HUES6 (cell line): Measurements from ENCODE around the gene SELENOW.
A peak's percentile ranks its signal among the peaks of the same experiment; 100 is the strongest.
"Not testable (repeated sequence)": the region's sequence is repeated elsewhere in the genome, so short reads cannot be mapped to it uniquely, and the experiment has no call there.

Experiments used
- H3K27ac ChIP-seq: 2 replicates; pipeline ENCODE4 v1.7.0; 2013; ENCODE audit warnings: low read depth, mild to moderate bottlenecking, low read length, inconsistent platforms
- H3K27me3 ChIP-seq: 2 replicates; pipeline ENCODE4 v1.6.1; 2013; ENCODE audit warnings: low read length; ENCODE audit not compliant: control insufficient read depth, insufficient read depth
- H3K36me3 ChIP-seq: 2 replicates; pipeline ENCODE4 v1.6.1; 2013; ENCODE audit warnings: low read length; ENCODE audit not compliant: control insufficient read depth, insufficient read depth
- H3K4me1 ChIP-seq: 2 replicates; pipeline ENCODE4 v1.6.1; 2013; ENCODE audit warnings: low read length; ENCODE audit not compliant: control insufficient read depth, insufficient read depth
- H3K4me3 ChIP-seq: 2 replicates; pipeline ENCODE4 v1.5.1; 2013; ENCODE audit warnings: low read depth, low read length
- H3K9ac ChIP-seq: one replicate; pipeline ENCODE4 v1.6.1; 2013; ENCODE audit warnings: mild to moderate bottlenecking, low read length
- H3K9me3 ChIP-seq: 2 replicates; pipeline ENCODE4 v1.6.1; 2013; ENCODE audit warnings: low read depth, low read length; ENCODE audit not compliant: control insufficient read depth, insufficient read depth

The SELENOW gene

GRCh38 chr19:47804451-47804850 is 25.9 kb downstream of the SELENOW start, which contains the start of gene TPRX1:
Gene TPRX1, minus strand, starts transcription at chr19:47804551. Its CDS starts 12 bp downstream, at chr19:47804539.
- H3K9ac ChIP-seq, H3K27ac ChIP-seq, H3K4me1 ChIP-seq, H3K4me3 ChIP-seq, H3K27me3 ChIP-seq, H3K9me3 ChIP-seq, H3K36me3 ChIP-seq: not testable (repeated sequence)

GRCh38 chr19:47805313-47805712 is 26.8 kb downstream of the SELENOW start:
- Histone ChIP-seq H3K27me3 (no peaks in the 10 kb centered on the region), H3K4me3 (no peak overlapping the region), H3K27ac (no peak overlapping the region), H3K9ac (no peak overlapping the region), H3K9me3 (0 out of 2 replicates have a peak, but pooled peaks cover 3% of the 10 kb centered on the region), H3K4me1 (no peaks in the 10 kb centered on the region), H3K36me3 (no peaks in the 10 kb centered on the region)

GRCh38 chr19:47806435-47806834 is 27.9 kb downstream of the SELENOW start:
- no peaks in the 10 kb centered on the region for H3K27me3 ChIP-seq
- no peak overlapping the region for H3K4me3 ChIP-seq
- H3K4me1 ChIP-seq: no peaks in the 10 kb centered on the region

GRCh38 chr19:47813304-47813994 is 34.9 kb downstream of the SELENOW start:
- H3K4me3 ChIP-seq: no peak overlapping the region
- H3K9me3 ChIP-seq: no peaks in the 10 kb centered on the region
- no peak overlapping the region for H3K9ac ChIP-seq
- no peak overlapping the region for H3K27ac ChIP-seq
- H3K4me1 ChIP-seq: peaks cover 7% of the 10 kb centered on the region; the same call in 1 of the 2 replicates
- H3K27me3 ChIP-seq: no peaks in the 10 kb centered on the region
- no peaks in the 10 kb centered on the region for H3K36me3 ChIP-seq

More at GRCh38 chr19:47806435-47806834, 27.9 kb downstream of the SELENOW start:
- no peak overlapping the region for H3K27ac ChIP-seq
- no peaks in the 10 kb centered on the region for H3K36me3 ChIP-seq
- H3K9ac ChIP-seq: no peak overlapping the region
- H3K9me3 ChIP-seq: no peaks in the 10 kb centered on the region

GRCh38 chr19:47813995-47814328 is 35.5 kb downstream of the SELENOW start:
- no peak overlapping the region for H3K27ac ChIP-seq
- H3K9ac ChIP-seq: no peak overlapping the region
- H3K27me3 ChIP-seq: no peaks in the 10 kb centered on the region
- H3K36me3 ChIP-seq: no peaks in the 10 kb centered on the region
- H3K9me3 ChIP-seq: no peaks in the 10 kb centered on the region
- H3K4me1 ChIP-seq: peaks cover 7% of the 10 kb centered on the region; the same call in 1 of the 2 replicates
- H3K4me3 ChIP-seq: no peak overlapping the region

GRCh38 chr19:47816270-47816669 is 37.8 kb downstream of the SELENOW start:
- H3K27me3 ChIP-seq, H3K36me3 ChIP-seq, H3K9me3 ChIP-seq, H3K9ac ChIP-seq, H3K4me3 ChIP-seq, H3K27ac ChIP-seq: not testable (repeated sequence)
- H3K4me1 ChIP-seq: peaks cover 24% of the 10 kb centered on the region

GRCh38 chr19:47818221-47818620 is 39.7 kb downstream of the SELENOW start:
- not testable (repeated sequence) for H3K27ac ChIP-seq, H3K36me3 ChIP-seq, H3K27me3 ChIP-seq, H3K9ac ChIP-seq, H3K9me3 ChIP-seq, H3K4me3 ChIP-seq
- H3K4me1 ChIP-seq: peaks cover 38% of the 10 kb centered on the region

- H3K9ac ChIP-seq: no peak overlapping the region
- H3K36me3 ChIP-seq: no peaks in the 10 kb centered on the region
- no peak overlapping the region for H3K27ac ChIP-seq
- no peaks in the 10 kb centered on the region for H3K27me3 ChIP-seq
- H3K4me1 ChIP-seq: peaks cover 33% of the 10 kb centered on the region
- peak overlapping the region; percentile 40 for H3K4me3 ChIP-seq
- no peaks in the 10 kb centered on the region for H3K9me3 ChIP-seq
Observed at GRCh38 chr19:47819858-47820257, 41.4 kb downstream of the SELENOW start.

- Histone ChIP-seq H3K9ac (no peak overlapping the region), H3K27ac (no peak overlapping the region), H3K36me3 (no peaks in the 10 kb centered on the region), H3K27me3 (no peaks in the 10 kb centered on the region), H3K9me3 (no peaks in the 10 kb centered on the region), H3K4me3 (no peak overlapping the region), H3K4me1 (peaks cover 33% of the 10 kb centered on the region)
Observed at GRCh38 chr19:47820410-47820809, 41.9 kb downstream of the SELENOW start.

GRCh38 chr19:47821460-47822020 is 43.0 kb downstream of the SELENOW start, which contains the start of gene CRX:
Gene CRX, plus strand, starts transcription at chr19:47821937. Its CDS starts 12,507 bp downstream, at chr19:47834444.
- H3K9ac ChIP-seq: no peak within 1 kb of the TSS
- H3K4me1 ChIP-seq: peaks cover 33% of the 10 kb centered on the region
- H3K4me3 ChIP-seq: no peak within 1 kb of the TSS
- no peak within 1 kb of the TSS for H3K27ac ChIP-seq
- H3K36me3 ChIP-seq: no peaks in the 10 kb centered on the region
- no peaks in the 10 kb centered on the region for H3K9me3 ChIP-seq
- no peaks in the 10 kb centered on the region for H3K27me3 ChIP-seq

- H3K4me1 ChIP-seq: peaks cover 36% of the 10 kb centered on the region
- H3K27me3 ChIP-seq: no peaks in the 10 kb centered on the region
- H3K4me3 ChIP-seq: no peak overlapping the region
Observed at GRCh38 chr19:47824396-47824795, 45.9 kb downstream of the SELENOW start.

More at GRCh38 chr19:47824396-47824795, 45.9 kb downstream of the SELENOW start:
- H3K9me3 ChIP-seq: peaks cover 3% of the 10 kb centered on the region; the same call in 1 of the 2 replicates
- no peak overlapping the region for H3K27ac ChIP-seq
- no peaks in the 10 kb centered on the region for H3K36me3 ChIP-seq
- no peak overlapping the region for H3K9ac ChIP-seq
